ENCODE results near the gene HLA-C. TPM values are rescaled to one million over a fixed set of nuclear protein-coding genes. Genes with fewer than 3 reads are reported as not detected.

HLA-C gene
- total and polyA plus RNA-seq, 9 of the 15 experiments (the other 6 are each of a cell fraction or from before 2014, with no cell fraction given), result 0.23 to 4.9 (median 1.2) TPM

DNA sequence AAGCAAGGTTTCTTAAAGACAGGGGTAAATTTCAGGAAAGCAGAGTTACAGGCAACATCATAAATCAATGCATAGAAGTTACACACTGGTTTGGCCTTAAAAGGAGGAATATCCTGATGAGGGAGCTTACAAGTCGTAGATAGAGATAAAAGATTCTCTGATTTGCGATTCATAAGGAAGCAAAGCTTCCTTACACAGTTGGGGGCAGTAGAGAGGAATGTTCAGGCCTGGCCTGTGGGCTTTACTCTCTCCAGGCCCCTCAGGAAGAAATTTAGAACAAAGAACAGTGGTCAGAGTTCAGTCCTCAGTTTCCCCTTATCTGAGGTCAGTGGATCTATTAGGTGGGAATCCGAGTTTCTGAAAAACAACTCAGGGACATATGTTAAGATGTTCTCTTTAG lies 19.3 kb downstream of the HLA-C start:
- H3K9ac ChIP-seq (ENCODE audit: insufficient read depth in 1 of 2, low read depth in 2 of 2, low read length in 2 of 2), result no peak overlapping the region
- ChIA-PET POLR2A (no interaction called here), CTCF (ENCODE audit: low intra/inter-chr PET ratio) (no interaction called here)
- H3K9me3 ChIP-seq (replicated peaks; ENCODE audit: control insufficient read depth, insufficient read depth, low read depth, low read length), result no peaks in the 10 kb centered on the region
- H3K36me3 ChIP-seq (ENCODE audit: control insufficient read depth, insufficient read depth, low read length), result no peaks in the 10 kb centered on the region
- no peak for FAIRE-seq
- no peak for DNase-seq (ENCODE audit: extremely low read depth in 1 of 4, low spot score in 3 of 4)
- in situ Hi-C loops (cut with MboI), result no loop called here
- no peak overlapping the region for H2AFZ ChIP-seq (ENCODE audit: low read depth, low read length)
- H3K4me1 ChIP-seq (replicated peaks in 1 of 2; ENCODE audit: control insufficient read depth in 2 of 2, insufficient read depth in 2 of 2, low read length in 2 of 2), result no peaks in the 10 kb centered on the region
- no peak for ATAC-seq
- TF ChIP-seq ZNF143 (CRISPR knock-in tag; IDR thresholded peaks at IDR 0.05), result no peak
- TF ChIP-seq, protein P1, sequence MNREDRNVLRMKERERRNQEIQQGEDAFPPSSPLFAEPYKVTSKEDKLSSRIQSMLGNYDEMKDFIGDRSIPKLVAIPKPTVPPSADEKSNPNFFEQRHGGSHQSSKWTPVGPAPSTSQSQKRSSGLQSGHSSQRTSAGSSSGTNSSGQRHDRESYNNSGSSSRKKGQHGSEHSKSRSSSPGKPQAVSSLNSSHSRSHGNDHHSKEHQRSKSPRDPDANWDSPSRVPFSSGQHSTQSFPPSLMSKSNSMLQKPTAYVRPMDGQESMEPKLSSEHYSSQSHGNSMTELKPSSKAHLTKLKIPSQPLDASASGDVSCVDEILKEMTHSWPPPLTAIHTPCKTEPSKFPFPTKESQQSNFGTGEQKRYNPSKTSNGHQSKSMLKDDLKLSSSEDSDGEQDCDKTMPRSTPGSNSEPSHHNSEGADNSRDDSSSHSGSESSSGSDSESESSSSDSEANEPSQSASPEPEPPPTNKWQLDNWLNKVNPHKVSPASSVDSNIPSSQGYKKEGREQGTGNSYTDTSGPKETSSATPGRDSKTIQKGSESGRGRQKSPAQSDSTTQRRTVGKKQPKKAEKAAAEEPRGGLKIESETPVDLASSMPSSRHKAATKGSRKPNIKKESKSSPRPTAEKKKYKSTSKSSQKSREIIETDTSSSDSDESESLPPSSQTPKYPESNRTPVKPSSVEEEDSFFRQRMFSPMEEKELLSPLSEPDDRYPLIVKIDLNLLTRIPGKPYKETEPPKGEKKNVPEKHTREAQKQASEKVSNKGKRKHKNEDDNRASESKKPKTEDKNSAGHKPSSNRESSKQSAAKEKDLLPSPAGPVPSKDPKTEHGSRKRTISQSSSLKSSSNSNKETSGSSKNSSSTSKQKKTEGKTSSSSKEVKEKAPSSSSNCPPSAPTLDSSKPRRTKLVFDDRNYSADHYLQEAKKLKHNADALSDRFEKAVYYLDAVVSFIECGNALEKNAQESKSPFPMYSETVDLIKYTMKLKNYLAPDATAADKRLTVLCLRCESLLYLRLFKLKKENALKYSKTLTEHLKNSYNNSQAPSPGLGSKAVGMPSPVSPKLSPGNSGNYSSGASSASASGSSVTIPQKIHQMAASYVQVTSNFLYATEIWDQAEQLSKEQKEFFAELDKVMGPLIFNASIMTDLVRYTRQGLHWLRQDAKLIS (CRISPR knock-in tag; IDR thresholded peaks at IDR 0.05), result no peak
- TF ChIP-seq KDM2B (CRISPR knock-in tag; IDR thresholded peaks at IDR 0.05), result no peak
- 3% methylated on average over 3 of the region's 3 CpGs for WGBS (ENCODE audit: insufficient coverage, low coverage, missing lambda C conversion rate)
- no peak overlapping the region for H3K4me3 ChIP-seq
- intact Hi-C loops (cut with micrococcal nuclease), result loop anchor here (10.0 kb wide), 1 partner anchor 48 kb away; no protein-coding TSS in a partner anchor
- BruUV-seq (replicated peaks), result no TSS peak
- no peaks in the 10 kb centered on the region for H4K20me1 ChIP-seq (replicated peaks; ENCODE audit: control insufficient read depth, insufficient read depth, low read length)
- no peaks in the 10 kb centered on the region for H3K79me2 ChIP-seq (ENCODE audit: control insufficient read depth, insufficient read depth, low read length)
- H3K9me1 ChIP-seq (ENCODE audit: control insufficient read depth, insufficient read depth, low read length), result no peaks in the 10 kb centered on the region
- no peak overlapping the region for H3K27ac ChIP-seq (ENCODE audit: extremely low read depth, low read depth, low read length)
- no peak overlapping the region for H3K4me2 ChIP-seq (ENCODE audit: insufficient read depth, low read length)
- no peaks in the 10 kb centered on the region; a peak in 1 of 5 replicates for H3K27me3 ChIP-seq (ENCODE audit: control insufficient read depth in 2 of 2, insufficient read depth in 2 of 2, low read length in 2 of 2)
